DND-41 (cell line): ENCODE measurements around the gene FEM1B.
A peak's percentile ranks its signal among the peaks of the same experiment; 100 is the strongest.

Experiments used
- ATAC-seq: fragments of 200-7000 bp; cut with Tn5 transposase; 3 replicates; pipeline ENCODE4 v1.9.1; 2021; ENCODE audit warnings: low read depth; ENCODE audit not compliant: insufficient read depth
- DNase-seq: peaks from one replicate; pipeline ENCODE4 v3.0.0-alpha.2; 2020
- H2AFZ ChIP-seq: 2 replicates; pipeline ENCODE4 v1.6.0; 2012; ENCODE audit warnings: low read depth, low read length
- H3K27ac ChIP-seq: 2 replicates; pipeline ENCODE4 v1.5.1; 2012; ENCODE audit warnings: low read length, inconsistent platforms
- H3K27me3 ChIP-seq: fragments of 200-600 bp; sonication (generic); 2 replicates; pipeline ENCODE4 v1.6.0; 2012; ENCODE audit warnings: low read length, mild to moderate bottlenecking, inconsistent platforms; ENCODE audit not compliant: insufficient read depth, poor library complexity
- H3K36me3 ChIP-seq: 2 replicates; pipeline ENCODE4 v1.5.1; 2012; ENCODE audit warnings: low read length, inconsistent platforms; ENCODE audit not compliant: insufficient read depth
- H3K4me1 ChIP-seq: 2 replicates; pipeline ENCODE4 v1.5.1; 2012; ENCODE audit warnings: mild to moderate bottlenecking, low read length; ENCODE audit not compliant: insufficient read depth
- H3K4me2 ChIP-seq: 2 replicates; pipeline ENCODE4 v1.6.0; 2012; ENCODE audit warnings: mild to moderate bottlenecking, moderate library complexity, low read length, inconsistent platforms; ENCODE audit not compliant: insufficient read depth
- H3K4me3 ChIP-seq, 2 experiments: fragments of 200-600 bp in 1 of 2; shearing (Covaris generic) in 1 of 2; 2 replicates each; pipeline ENCODE4 v1.5.1; 2012 to 2016; ENCODE audit warnings: inconsistent platforms in 2 of 2, low read length in 2 of 2, mild to moderate bottlenecking in 2 of 2, low read depth in 1 of 2, moderate library complexity in 1 of 2
- H3K79me2 ChIP-seq: 2 replicates; pipeline ENCODE4 v1.6.0; 2012; ENCODE audit warnings: low read length, inconsistent platforms; ENCODE audit not compliant: insufficient read depth
- H3K9ac ChIP-seq: 2 replicates; pipeline ENCODE4 v1.6.0; 2012; ENCODE audit warnings: low read depth, mild to moderate bottlenecking, inconsistent platforms, low read length, moderate library complexity
- H3K9me3 ChIP-seq: 2 replicates; pipeline ENCODE4 v1.5.1; 2012; ENCODE audit warnings: low read length, moderate library complexity, mild to moderate bottlenecking, inconsistent platforms; ENCODE audit not compliant: insufficient read depth, severe bottlenecking
- H4K20me1 ChIP-seq: 2 replicates; pipeline ENCODE4 v1.6.0; 2012; ENCODE audit warnings: low read length; ENCODE audit not compliant: insufficient read depth
- EZH2 ChIP-seq: IDR thresholded peaks from 3 replicates; pipeline ENCODE4 v1.6.1; 2012; ENCODE audit warnings: borderline replicate concordance, low read depth, mild to moderate bottlenecking, moderate library complexity, low read length, inconsistent platforms; ENCODE audit not compliant: severe bottlenecking
- TF ChIP-seq, protein P1 (sequence below): IDR thresholded peaks from 2 replicates; pipeline ENCODE4 v1.5.1; 2012; ENCODE audit warnings: borderline replicate concordance, low read length, moderate library complexity, mild to moderate bottlenecking; ENCODE audit not compliant: poor library complexity, severe bottlenecking; ENCODE audit errors: extremely low read depth

Gene FEM1B

GRCh38 chr15:68295014-68295805 is 17.7 kb downstream of the FEM1B start:
- Histone ChIP-seq H3K9ac (no peak overlapping the region), H3K4me3 (no peak overlapping the region), H2AFZ (no peak overlapping the region), H3K9me3 (no peaks in the 10 kb centered on the region), H3K79me2 (peaks cover 18% of the 10 kb centered on the region; the same call in 1 of the 2 replicates), H3K27ac (no peak overlapping the region), H3K4me1 (peaks cover 21% of the 10 kb centered on the region), H3K27me3 (no peaks in the 10 kb centered on the region), H3K36me3 (peaks cover 25% of the 10 kb centered on the region; the same call in 1 of the 2 replicates), H4K20me1 (peaks cover 5% of the 10 kb centered on the region), H3K4me2 (no peak overlapping the region)
- no peak for TF ChIP-seq EZH2
- TF ChIP-seq, protein P1, sequence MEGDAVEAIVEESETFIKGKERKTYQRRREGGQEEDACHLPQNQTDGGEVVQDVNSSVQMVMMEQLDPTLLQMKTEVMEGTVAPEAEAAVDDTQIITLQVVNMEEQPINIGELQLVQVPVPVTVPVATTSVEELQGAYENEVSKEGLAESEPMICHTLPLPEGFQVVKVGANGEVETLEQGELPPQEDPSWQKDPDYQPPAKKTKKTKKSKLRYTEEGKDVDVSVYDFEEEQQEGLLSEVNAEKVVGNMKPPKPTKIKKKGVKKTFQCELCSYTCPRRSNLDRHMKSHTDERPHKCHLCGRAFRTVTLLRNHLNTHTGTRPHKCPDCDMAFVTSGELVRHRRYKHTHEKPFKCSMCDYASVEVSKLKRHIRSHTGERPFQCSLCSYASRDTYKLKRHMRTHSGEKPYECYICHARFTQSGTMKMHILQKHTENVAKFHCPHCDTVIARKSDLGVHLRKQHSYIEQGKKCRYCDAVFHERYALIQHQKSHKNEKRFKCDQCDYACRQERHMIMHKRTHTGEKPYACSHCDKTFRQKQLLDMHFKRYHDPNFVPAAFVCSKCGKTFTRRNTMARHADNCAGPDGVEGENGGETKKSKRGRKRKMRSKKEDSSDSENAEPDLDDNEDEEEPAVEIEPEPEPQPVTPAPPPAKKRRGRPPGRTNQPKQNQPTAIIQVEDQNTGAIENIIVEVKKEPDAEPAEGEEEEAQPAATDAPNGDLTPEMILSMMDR, result no peak
- no peak for ATAC-seq
- no peak for DNase-seq

DNA sequence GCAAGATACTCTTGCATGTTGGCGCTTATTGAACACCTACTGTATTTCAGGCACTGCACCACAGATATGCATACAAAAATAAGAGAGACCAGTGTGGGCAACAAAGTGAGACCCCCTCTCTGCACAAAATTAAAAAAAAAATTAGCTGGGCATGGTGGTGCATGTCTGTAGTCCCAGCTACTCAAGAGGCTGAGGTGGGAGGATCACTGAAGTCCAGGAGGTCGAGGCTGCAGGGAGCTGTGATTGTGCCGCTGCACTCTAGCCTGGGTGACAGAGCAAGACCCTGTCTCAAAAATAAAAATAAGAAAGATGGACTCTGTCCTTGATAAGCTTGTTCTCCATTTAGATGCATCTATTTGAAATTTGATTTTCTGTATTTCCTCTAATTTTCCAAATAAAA is 20.8 kb downstream of the FEM1B start:
- Histone ChIP-seq H3K36me3 (0 out of 2 replicates have a peak, but pooled peaks cover 6% of the 10 kb centered on the region), H3K9me3 (no peaks in the 10 kb centered on the region), H4K20me1 (no peaks in the 10 kb centered on the region; the same call in 1 of the 2 replicates), H3K79me2 (no peaks in the 10 kb centered on the region), H3K4me1 (peaks cover 21% of the 10 kb centered on the region), H3K9ac (no peak overlapping the region), H3K27ac (no peak overlapping the region), H2AFZ (no peak overlapping the region; the same call in 1 of the 2 replicates), H3K4me2 (peak overlapping the region; percentile 59), H3K4me3 (no peak overlapping the region), H3K27me3 (no peaks in the 10 kb centered on the region)
- no peak for DNase-seq
- ATAC-seq, result no peak
- TF ChIP-seq EZH2, result no peak

DNA sequence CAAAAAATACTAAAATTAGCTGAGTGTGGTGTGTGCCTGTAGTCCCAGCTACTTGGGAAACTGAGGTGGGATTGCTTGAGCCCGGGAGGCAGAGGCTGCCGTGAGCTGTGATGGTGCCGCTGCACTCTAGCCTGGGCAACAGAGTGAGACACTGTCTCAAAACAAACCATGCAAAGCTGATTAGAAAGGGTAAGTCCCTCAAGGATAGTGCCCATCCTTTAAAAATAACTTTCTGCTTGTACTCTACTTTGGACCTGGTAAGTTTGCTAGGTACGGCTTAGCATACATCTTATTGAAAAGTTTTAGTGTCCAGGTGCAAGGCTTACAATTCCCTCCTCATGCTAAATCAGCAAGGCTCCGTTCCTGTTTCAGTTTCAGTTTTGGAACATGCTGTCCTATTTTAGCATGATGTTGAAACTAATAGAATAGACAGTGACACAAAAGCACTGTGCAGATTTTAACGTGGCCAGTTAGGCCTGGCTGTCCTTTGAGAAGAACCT is 21.4 kb downstream of the FEM1B start:
- H3K27me3 ChIP-seq, result no peaks in the 10 kb centered on the region
- TF ChIP-seq EZH2, result no peak
- TF ChIP-seq, protein P1, result no peak
- H3K27ac ChIP-seq, result peak overlapping the region; percentile 53
- H3K4me3 ChIP-seq, result peak overlapping the region in 1 of 2 experiments; percentile 44; a peak in 2 of 4 replicates
- peak overlapping the region; percentile 59 for H3K4me2 ChIP-seq
- DNase-seq (peak; percentile 42), ATAC-seq (peak; percentile 84)
- 0 out of 2 replicates have a peak, but pooled peaks cover 6% of the 10 kb centered on the region for H3K36me3 ChIP-seq
- H4K20me1 ChIP-seq, result no peaks in the 10 kb centered on the region; the same call in 1 of the 2 replicates
- no peaks in the 10 kb centered on the region for H3K9me3 ChIP-seq
- peaks cover 21% of the 10 kb centered on the region for H3K4me1 ChIP-seq
- H2AFZ ChIP-seq, result peak overlapping the region; percentile 66
- no peaks in the 10 kb centered on the region for H3K79me2 ChIP-seq
- H3K9ac ChIP-seq, result peak overlapping the region; percentile 27; the same call in 1 of the 2 replicates

DNA sequence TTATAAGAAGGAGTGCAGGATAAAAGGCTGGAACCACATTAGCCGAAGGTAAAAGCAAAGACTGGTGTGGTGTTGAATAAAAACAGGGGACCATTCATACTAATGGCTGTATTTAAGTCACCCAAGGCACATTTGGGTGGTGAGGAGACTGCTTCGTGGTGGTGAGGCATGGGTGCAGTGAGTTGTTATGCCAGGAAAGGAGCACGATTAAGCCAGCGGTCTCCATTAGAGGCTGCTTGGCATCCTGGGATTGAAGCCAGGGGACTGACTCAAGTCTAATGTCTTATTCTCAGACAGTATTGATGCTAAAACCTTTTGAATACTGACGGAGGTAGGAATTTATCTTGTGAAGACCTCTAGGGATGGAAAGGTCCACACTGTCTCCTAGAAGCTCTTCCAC is 21.9 kb downstream of the FEM1B start:
- peak; percentile 6; the same call in 1 of the 3 replicates for ATAC-seq
- H3K9ac ChIP-seq, result 0 out of 2 replicates have a peak overlapping the region, but pooled peaks have one; percentile 27
- H3K4me2 ChIP-seq, result peak overlapping the region; percentile 59
- no peak overlapping the region for H3K4me3 ChIP-seq
- peak overlapping the region; percentile 62 for H2AFZ ChIP-seq
- no peaks in the 10 kb centered on the region for H3K79me2 ChIP-seq
- peak overlapping the region; percentile 39; the same call in 1 of the 2 replicates for H3K27ac ChIP-seq
- peaks cover 21% of the 10 kb centered on the region for H3K4me1 ChIP-seq
- 0 out of 2 replicates have a peak, but pooled peaks cover 6% of the 10 kb centered on the region for H3K36me3 ChIP-seq
- no peaks in the 10 kb centered on the region for H3K27me3 ChIP-seq
- DNase-seq, result no peak
- no peaks in the 10 kb centered on the region; the same call in 1 of the 2 replicates for H4K20me1 ChIP-seq
- TF ChIP-seq, protein P1, result no peak
- TF ChIP-seq EZH2, result no peak
- H3K9me3 ChIP-seq, result no peaks in the 10 kb centered on the region
